Stimulated activated CD4-positive, alpha-beta T cell treated with anti-CD3 and anti-CD28 coated beads, Interleukin-4, amount 100 ng/mL, for 48 hours (primary cell): Measurements from ENCODE around the gene MLPH.
"Not testable (repeated sequence)": the region's sequence is repeated elsewhere in the genome, so short reads cannot be mapped to it uniquely, and the experiment has no call there.

Experiments
- DNase-seq, 2 donors: peaks; one replicate each; pipeline ENCODE4 v3.0.0-alpha.2; 2020; ENCODE audit warnings: low read depth in 2 of 2

Gene MLPH

GRCh38 chr2:237585590-237586221 lies 98.7 kb downstream of the MLPH start:
- DNase-seq, result no peak

GRCh38 chr2:237588044-237588696 lies 101.1 kb downstream of the MLPH start:
- DNase-seq, result no peak

GRCh38 chr2:237590272-237591140 lies 103.5 kb downstream of the MLPH start, which contains the start of gene RAB17:
Gene RAB17, minus strand, starts transcription at chr2:237590734. Its CDS starts 4,580 bp downstream, at chr2:237586154.
- no peak for DNase-seq

GRCh38 chr2:237591141-237591881 lies 104.3 kb downstream of the MLPH start:
- no peak for DNase-seq

- no peak for DNase-seq
Measured at GRCh38 chr2:237592425-237592980, 105.5 kb downstream of the MLPH start.

GRCh38 chr2:237593036-237593435 lies 106.0 kb downstream of the MLPH start:
- no peak for DNase-seq

- no peak for DNase-seq
Measured at GRCh38 chr2:237593596-237594320, 106.7 kb downstream of the MLPH start.

- DNase-seq, result no peak
Measured at GRCh38 chr2:237594514-237594871, 107.4 kb downstream of the MLPH start.

GRCh38 chr2:237595829-237596519 lies 108.9 kb downstream of the MLPH start:
- not testable (repeated sequence) for DNase-seq

GRCh38 chr2:237596520-237597195 lies 109.6 kb downstream of the MLPH start:
- no peak for DNase-seq

GRCh38 chr2:237597196-237598145 lies 110.4 kb downstream of the MLPH start:
- DNase-seq, result no peak

- DNase-seq, result no peak
Measured at GRCh38 chr2:237598468-237599208, 111.6 kb downstream of the MLPH start.

- DNase-seq, result no peak
Measured at GRCh38 chr2:237599465-237600110, 112.5 kb downstream of the MLPH start.

GRCh38 chr2:237600205-237600846 lies 113.3 kb downstream of the MLPH start:
- DNase-seq, result no peak

GRCh38 chr2:237601453-237602116 lies 114.5 kb downstream of the MLPH start:
- DNase-seq, result no peak

GRCh38 chr2:237602409-237602808 lies 115.4 kb downstream of the MLPH start:
- DNase-seq, result no peak
